SKM-1 treated with dmso at 0.1 percent for 144 hours (cell line): ENCODE measurements around the gene PAM16.
"Not testable (repeated sequence)": the region's sequence is repeated elsewhere in the genome, so short reads cannot be mapped to it uniquely, and the experiment has no call there.

Experiments
- DNase-seq: peaks from one replicate; lab custom pipeline; 2025; ENCODE audit not compliant: unreplicated experiment; lab: John Stamatoyannopoulos, UW

PAM16 gene

GRCh38 chr16:4353675-4354074 lies 2.6 kb upstream of the PAM16 start:
- no peak for DNase-seq

DNA sequence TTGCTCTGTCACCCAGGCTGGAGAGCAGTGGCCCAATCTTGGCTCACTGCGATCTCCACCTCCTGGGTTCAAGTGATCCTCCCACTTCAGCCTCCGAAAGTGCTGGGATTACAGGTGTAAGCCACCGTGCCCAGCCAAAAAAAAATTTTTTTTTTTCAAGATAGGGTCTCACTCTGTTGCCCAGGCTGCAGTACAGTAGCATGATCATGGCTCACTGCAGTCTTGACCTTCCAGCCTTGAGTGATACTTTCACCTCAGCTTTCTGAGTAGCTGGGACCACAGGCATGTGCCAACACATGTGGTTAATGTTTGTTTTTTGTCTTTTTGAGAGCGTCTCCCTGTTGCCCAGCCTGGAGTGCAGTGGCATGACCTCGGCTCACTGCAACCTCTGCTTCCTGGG lies 1.7 kb upstream of the PAM16 start:
- no peak for DNase-seq

GRCh38 chr16:4351880-4352279 lies 759 bp upstream of the PAM16 start:
- no peak for DNase-seq

DNA sequence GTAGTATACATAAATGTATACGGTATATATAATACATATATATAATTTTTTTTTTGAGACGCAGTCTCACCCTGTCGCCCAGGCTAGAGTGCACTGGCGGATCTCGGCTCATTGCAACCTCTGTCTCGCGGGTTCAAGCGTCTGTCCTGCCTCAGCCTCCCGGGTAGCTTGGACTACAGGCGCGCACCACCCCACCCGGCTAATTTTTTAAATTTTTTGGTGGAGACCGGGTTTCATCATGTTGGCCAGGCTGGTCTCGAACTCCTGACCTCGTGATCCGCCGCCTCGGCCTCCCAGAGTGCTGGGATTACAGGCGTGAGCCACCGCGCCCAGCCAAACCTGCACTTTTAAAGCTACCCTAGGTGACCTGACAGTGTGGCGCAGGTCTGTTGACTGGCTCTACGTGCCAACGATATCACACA lies 745 bp downstream of the PAM16 start:
- DNase-seq, result no peak

DNA sequence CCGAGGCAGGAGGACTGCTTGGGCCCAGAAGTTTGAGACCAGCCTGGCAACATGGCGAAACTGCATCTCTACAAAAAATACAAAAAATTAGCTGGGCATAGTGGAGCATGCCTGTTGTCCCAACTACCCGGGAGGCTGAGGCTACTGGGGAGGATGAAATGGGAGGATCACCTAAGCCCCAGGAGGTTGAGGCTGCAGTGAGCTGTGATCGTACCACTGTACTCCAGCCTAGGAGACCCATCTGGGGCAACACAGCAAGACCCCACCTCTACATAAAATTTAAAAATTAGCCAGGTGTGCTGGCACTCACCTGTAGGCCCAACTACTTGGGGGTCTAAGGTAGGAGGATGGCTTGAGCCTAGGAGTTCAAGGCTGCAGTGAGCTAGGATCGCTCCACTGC lies 1.8 kb downstream of the PAM16 start:
- DNase-seq, result no peak

GRCh38 chr16:4347765-4348509 lies 3.2 kb downstream of the PAM16 start:
- DNase-seq, result no peak

DNA sequence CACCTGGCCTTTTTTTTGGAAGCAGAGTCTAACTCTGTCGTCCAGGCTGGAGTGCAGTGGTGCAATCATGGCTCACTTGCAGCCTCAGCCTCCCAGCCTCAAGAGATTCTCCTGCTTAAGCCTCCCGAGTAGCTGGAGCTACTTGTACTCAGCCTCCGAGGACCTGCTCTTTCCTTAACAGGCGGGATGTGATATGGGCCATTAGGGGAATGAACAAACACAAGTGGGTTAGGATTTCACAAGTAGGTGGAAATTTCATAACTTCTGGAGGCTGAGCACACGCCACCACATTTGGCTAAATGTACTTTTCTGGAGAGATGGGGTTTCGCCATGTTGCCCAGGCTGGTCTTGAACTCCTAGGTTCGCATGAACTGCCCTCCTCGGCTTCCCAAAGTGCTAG lies 4.1 kb downstream of the PAM16 start:
- peak; percentile 94 for DNase-seq

GRCh38 chr16:4345836-4346781 lies 5.0 kb downstream of the PAM16 start:
- peak; percentile 73 for DNase-seq

GRCh38 chr16:4344983-4345835 lies 5.9 kb downstream of the PAM16 start:
- no peak for DNase-seq

GRCh38 chr16:4344300-4344982 lies 6.7 kb downstream of the PAM16 start:
- not testable (repeated sequence) for DNase-seq

- DNase-seq, result no peak
These were observed 8.0 kb downstream of the PAM16 start for GRCh38 chr16:4342866-4343744.

GRCh38 chr16:4341250-4341649 lies 9.9 kb downstream of the PAM16 start:
- no peak for DNase-seq

GRCh38 chr16:4340443-4340842 lies 10.7 kb downstream of the PAM16 start:
- no peak for DNase-seq

DNA sequence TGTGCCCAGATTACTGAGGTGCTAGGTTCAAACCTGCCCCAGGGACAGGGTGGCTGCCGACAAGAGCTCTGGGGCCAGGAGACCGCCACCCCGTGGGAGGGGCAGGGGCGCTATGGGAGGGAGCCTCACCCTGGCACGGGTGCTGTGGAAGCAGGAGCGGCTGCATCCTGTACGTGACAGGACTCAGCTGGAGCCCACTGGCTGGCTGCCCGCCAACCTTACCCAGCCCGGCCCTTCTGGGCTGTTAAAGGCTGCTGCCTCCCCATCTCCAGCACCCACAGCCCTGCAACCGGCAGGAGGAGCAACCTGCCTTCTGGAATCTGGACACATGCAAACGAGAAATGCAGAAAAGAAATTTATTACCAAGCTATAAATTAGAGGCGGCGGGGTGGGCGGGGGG lies 11.2 kb downstream of the PAM16 start:
- no peak for DNase-seq

GRCh38 chr16:4339455-4339854 lies 11.7 kb downstream of the PAM16 start:
- no peak for DNase-seq

DNA sequence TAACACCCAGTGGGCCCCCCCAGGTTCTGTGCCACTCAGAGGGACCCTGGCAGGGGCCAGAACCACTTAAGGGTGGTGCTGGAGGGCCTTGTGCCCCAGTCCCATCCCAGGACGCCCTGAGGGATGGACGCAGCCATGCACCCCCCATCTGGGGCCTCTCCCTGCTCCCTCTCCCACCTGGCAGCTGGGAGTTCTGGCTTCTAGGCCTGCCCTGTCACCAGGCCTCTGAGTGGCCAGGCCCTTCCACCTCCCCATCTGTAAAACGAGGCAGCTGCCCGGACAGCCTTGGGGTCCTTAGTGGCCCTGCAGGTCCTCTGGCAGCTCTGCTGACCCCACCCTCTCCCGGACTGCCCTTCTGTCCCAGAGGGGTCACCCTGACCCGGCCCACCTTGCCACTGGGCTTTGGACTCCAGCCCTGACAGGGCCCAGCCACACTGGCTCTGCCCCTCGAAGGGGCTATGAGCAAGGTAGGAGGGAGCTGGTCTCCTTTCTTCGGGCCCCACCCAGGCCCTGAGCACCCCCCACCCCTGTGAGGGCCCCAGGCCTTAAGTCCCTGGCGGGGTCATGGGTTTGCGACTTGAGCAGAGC lies 12.3 kb downstream of the PAM16 start:
- no peak for DNase-seq

- DNase-seq, result no peak
These were observed 13.0 kb downstream of the PAM16 start for GRCh38 chr16:4338125-4338582.

DNA sequence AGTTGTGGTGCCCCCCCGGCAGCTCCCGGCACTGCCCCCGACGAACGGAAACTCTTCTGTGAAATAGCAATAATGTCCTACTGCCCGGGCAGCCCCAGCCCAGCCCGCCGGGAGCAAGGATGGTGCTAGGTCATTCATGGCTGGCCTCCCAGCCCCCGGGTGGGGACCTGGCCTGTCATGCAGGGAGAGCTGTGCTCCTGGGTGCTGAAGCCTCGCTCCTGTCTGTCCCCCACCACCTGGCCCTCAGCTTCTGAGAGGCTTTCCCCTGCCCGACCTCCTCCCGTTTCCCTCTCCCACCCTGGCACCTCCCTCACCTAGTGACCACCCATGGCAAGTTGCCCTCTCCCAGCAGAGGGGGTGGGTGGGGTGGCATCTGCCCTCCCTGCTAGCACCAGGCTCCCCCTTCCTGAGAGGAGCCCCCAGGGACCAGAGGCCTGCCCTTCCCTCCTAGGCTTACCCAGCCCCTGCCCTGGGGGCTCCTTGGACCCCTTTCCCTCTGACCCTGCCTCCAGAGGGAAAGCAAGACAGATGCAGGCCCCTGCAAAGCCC lies 13.5 kb downstream of the PAM16 start:
- no peak for DNase-seq
